ENCODE results near the gene TAS1R2. TPM values are rescaled to one million over a fixed set of nuclear protein-coding genes. Genes with fewer than 3 reads are reported as not detected.

The TAS1R2 gene
- total and polyA plus RNA-seq, 4 donors = not detected

GRCh38 chr1:18885311-18886002 is 26.0 kb upstream of the TAS1R2 start:
- DNase-seq (no peak), ATAC-seq (ENCODE audit: low FRiP score) (no peak)
- 72 to 74% methylated on average over 17 of the region's 17 CpGs for WGBS, 2 donors
- no peaks in the 10 kb centered on the region for H3K9me3 ChIP-seq (ENCODE audit: control insufficient read depth, low read length)
- intact Hi-C loops (cut with DNase I) = loop anchor here in 1 of 2 donors (5.0 kb wide), 1 partner anchor 207 kb away; no protein-coding TSS in a partner anchor
- no peaks in the 10 kb centered on the region for H3K4me1 ChIP-seq (ENCODE audit: control insufficient read depth in 1 of 2, insufficient read depth in 2 of 2, low read length in 2 of 2)
- H3K27ac ChIP-seq (ENCODE audit: low read depth in 1 of 2, low read length in 2 of 2) = no peak overlapping the region
- no peaks in the 10 kb centered on the region for H3K27me3 ChIP-seq (ENCODE audit: control insufficient read depth in 1 of 2, insufficient read depth in 2 of 2, low read length in 1 of 2)
- no peak overlapping the region for H3K4me3 ChIP-seq (ENCODE audit: low read length in 2 of 2)
- H3K36me3 ChIP-seq (ENCODE audit: control insufficient read depth in 1 of 2, insufficient read depth in 2 of 2, low read length in 1 of 2) = no peaks in the 10 kb centered on the region

GRCh38 chr1:18884727-18885126 is 25.3 kb upstream of the TAS1R2 start:
- Histone ChIP-seq H3K27ac (ENCODE audit: low read depth in 1 of 2, low read length in 2 of 2) (no peak overlapping the region), H3K9me3 (ENCODE audit: control insufficient read depth, low read length) (no peaks in the 10 kb centered on the region), H3K36me3 (ENCODE audit: control insufficient read depth in 1 of 2, insufficient read depth in 2 of 2, low read length in 1 of 2) (no peaks in the 10 kb centered on the region), H3K27me3 (ENCODE audit: control insufficient read depth in 1 of 2, insufficient read depth in 2 of 2, low read length in 1 of 2) (no peaks in the 10 kb centered on the region), H3K4me3 (ENCODE audit: low read length in 2 of 2) (no peak overlapping the region), H3K4me1 (ENCODE audit: control insufficient read depth in 1 of 2, insufficient read depth in 2 of 2, low read length in 2 of 2) (no peaks in the 10 kb centered on the region)
- DNase-seq (no peak), ATAC-seq (ENCODE audit: low FRiP score) (no peak)
- intact Hi-C loops (cut with DNase I) = loop anchor here in 1 of 2 donors (5.0 kb wide), 2 partner anchors 193 to 208 kb away; no protein-coding TSS in a partner anchor
- WGBS, 2 donors = 67 to 72% methylated on average over 6 of the region's 6 CpGs

GRCh38 chr1:18884419-18884717 is 24.9 kb upstream of the TAS1R2 start:
- WGBS, 2 donors = 36 to 51% methylated on average over 4 of the region's 4 CpGs

GRCh38 chr1:18883636-18884418 is 24.4 kb upstream of the TAS1R2 start:
- no peak overlapping the region for H3K27ac ChIP-seq (ENCODE audit: low read depth in 1 of 2, low read length in 2 of 2)
- intact Hi-C loops (cut with DNase I) = loop anchor here in 1 of 2 donors (5.0 kb wide), 1 partner anchor 193 kb away; no protein-coding TSS in a partner anchor
- H3K36me3 ChIP-seq (ENCODE audit: control insufficient read depth in 1 of 2, insufficient read depth in 2 of 2, low read length in 1 of 2) = no peaks in the 10 kb centered on the region
- no peaks in the 10 kb centered on the region for H3K9me3 ChIP-seq (ENCODE audit: control insufficient read depth, low read length)
- WGBS, 2 donors = 35 to 36% methylated on average over 14 of the region's 14 CpGs
- no peak overlapping the region for H3K4me3 ChIP-seq (ENCODE audit: low read length in 2 of 2)
- no peaks in the 10 kb centered on the region for H3K4me1 ChIP-seq (ENCODE audit: control insufficient read depth in 1 of 2, insufficient read depth in 2 of 2, low read length in 2 of 2)
- ATAC-seq (ENCODE audit: low FRiP score) = peak; percentile 78
- peak; percentile 83 to 93 for DNase-seq
- no peaks in the 10 kb centered on the region for H3K27me3 ChIP-seq (ENCODE audit: control insufficient read depth in 1 of 2, insufficient read depth in 2 of 2, low read length in 1 of 2)

More at GRCh38 chr1:18884419-18884717, 24.9 kb upstream of the TAS1R2 start:
- Histone ChIP-seq H3K9me3 (ENCODE audit: control insufficient read depth, low read length) (no peaks in the 10 kb centered on the region), H3K27ac (ENCODE audit: low read depth in 1 of 2, low read length in 2 of 2) (no peak overlapping the region), H3K27me3 (ENCODE audit: control insufficient read depth in 1 of 2, insufficient read depth in 2 of 2, low read length in 1 of 2) (no peaks in the 10 kb centered on the region), H3K4me1 (ENCODE audit: control insufficient read depth in 1 of 2, insufficient read depth in 2 of 2, low read length in 2 of 2) (no peaks in the 10 kb centered on the region), H3K36me3 (ENCODE audit: control insufficient read depth in 1 of 2, insufficient read depth in 2 of 2, low read length in 1 of 2) (no peaks in the 10 kb centered on the region), H3K4me3 (ENCODE audit: low read length in 2 of 2) (no peak overlapping the region)
- DNase-seq = no peak
- intact Hi-C loops (cut with DNase I) = loop anchor here in 1 of 2 donors (5.0 kb wide), 1 partner anchor 193 kb away; no protein-coding TSS in a partner anchor
- ATAC-seq (ENCODE audit: low FRiP score) = no peak

GRCh38 chr1:18883079-18883478 is 23.6 kb upstream of the TAS1R2 start:
- H3K4me1 ChIP-seq (ENCODE audit: control insufficient read depth in 1 of 2, insufficient read depth in 2 of 2, low read length in 2 of 2) = no peaks in the 10 kb centered on the region
- 96 to 97% methylated on average over 23 of the region's 23 CpGs for WGBS, 2 donors
- H3K27me3 ChIP-seq (ENCODE audit: control insufficient read depth in 1 of 2, insufficient read depth in 2 of 2, low read length in 1 of 2) = no peaks in the 10 kb centered on the region
- DNase-seq = no peak
- H3K9me3 ChIP-seq (ENCODE audit: control insufficient read depth, low read length) = no peaks in the 10 kb centered on the region
- no peaks in the 10 kb centered on the region for H3K36me3 ChIP-seq (ENCODE audit: control insufficient read depth in 1 of 2, insufficient read depth in 2 of 2, low read length in 1 of 2)
- intact Hi-C loops (cut with DNase I) = loop anchor here in 1 of 2 donors (5.0 kb wide), 1 partner anchor 194 kb away; no protein-coding TSS in a partner anchor
- no peak for ATAC-seq (ENCODE audit: low FRiP score)
- no peak overlapping the region for H3K27ac ChIP-seq (ENCODE audit: low read depth in 1 of 2, low read length in 2 of 2)
- no peak overlapping the region for H3K4me3 ChIP-seq (ENCODE audit: low read length in 2 of 2)

- Histone ChIP-seq H3K4me1 (ENCODE audit: control insufficient read depth in 1 of 2, insufficient read depth in 2 of 2, low read length in 2 of 2) (no peaks in the 10 kb centered on the region), H3K36me3 (ENCODE audit: control insufficient read depth in 1 of 2, insufficient read depth in 2 of 2, low read length in 1 of 2) (no peaks in the 10 kb centered on the region), H3K9me3 (ENCODE audit: control insufficient read depth, low read length) (no peaks in the 10 kb centered on the region), H3K4me3 (ENCODE audit: low read length in 2 of 2) (no peak overlapping the region), H3K27me3 (ENCODE audit: control insufficient read depth in 1 of 2, insufficient read depth in 2 of 2, low read length in 1 of 2) (no peaks in the 10 kb centered on the region), H3K27ac (ENCODE audit: low read depth in 1 of 2, low read length in 2 of 2) (no peak overlapping the region)
- 24 to 35% methylated on average over 8 of the region's 8 CpGs for WGBS, 2 donors
- intact Hi-C loops (cut with DNase I) = loop anchor here in 1 of 2 donors (5.0 kb wide), 1 partner anchor 195 kb away; no protein-coding TSS in a partner anchor
- no peak for ATAC-seq (ENCODE audit: low FRiP score)
- no peak for DNase-seq
Measured at GRCh38 chr1:18882486-18882885, 23.0 kb upstream of the TAS1R2 start.

- intact Hi-C loops (cut with DNase I) = loop anchor here in 1 of 2 donors (5.0 kb wide), 1 partner anchor 195 kb away; no protein-coding TSS in a partner anchor
- ATAC-seq (ENCODE audit: low FRiP score) (no peak), DNase-seq (no peak)
- no peaks in the 10 kb centered on the region for H3K36me3 ChIP-seq (ENCODE audit: control insufficient read depth in 1 of 2, insufficient read depth in 2 of 2, low read length in 1 of 2)
- no peaks in the 10 kb centered on the region for H3K4me1 ChIP-seq (ENCODE audit: control insufficient read depth in 1 of 2, insufficient read depth in 2 of 2, low read length in 2 of 2)
- H3K27me3 ChIP-seq (ENCODE audit: control insufficient read depth in 1 of 2, insufficient read depth in 2 of 2, low read length in 1 of 2) = no peaks in the 10 kb centered on the region
- no peak overlapping the region for H3K4me3 ChIP-seq (ENCODE audit: low read length in 2 of 2)
- H3K9me3 ChIP-seq (ENCODE audit: control insufficient read depth, low read length) = no peaks in the 10 kb centered on the region
- no peak overlapping the region for H3K27ac ChIP-seq (ENCODE audit: low read depth in 1 of 2, low read length in 2 of 2)
- WGBS, 2 donors = 60 to 63% methylated on average over 24 of the region's 24 CpGs
Measured at GRCh38 chr1:18881642-18882431, 22.4 kb upstream of the TAS1R2 start.

GRCh38 chr1:18881164-18881563 is 21.7 kb upstream of the TAS1R2 start:
- intact Hi-C loops (cut with DNase I) = loop anchor here in 1 of 2 donors (5.0 kb wide), 1 partner anchor 196 kb away; no protein-coding TSS in a partner anchor
- no peak overlapping the region for H3K4me3 ChIP-seq (ENCODE audit: low read length in 2 of 2)
- no peaks in the 10 kb centered on the region for H3K9me3 ChIP-seq (ENCODE audit: control insufficient read depth, low read length)
- ATAC-seq (ENCODE audit: low FRiP score) (no peak), DNase-seq (no peak)
- no peak overlapping the region for H3K27ac ChIP-seq (ENCODE audit: low read depth in 1 of 2, low read length in 2 of 2)
- H3K36me3 ChIP-seq (ENCODE audit: control insufficient read depth in 1 of 2, insufficient read depth in 2 of 2, low read length in 1 of 2) = no peaks in the 10 kb centered on the region
- 98 to 100% methylated on average over 2 of the region's 2 CpGs for WGBS, 2 donors
- H3K27me3 ChIP-seq (ENCODE audit: control insufficient read depth in 1 of 2, insufficient read depth in 2 of 2, low read length in 1 of 2) = no peaks in the 10 kb centered on the region
- no peaks in the 10 kb centered on the region for H3K4me1 ChIP-seq (ENCODE audit: control insufficient read depth in 1 of 2, insufficient read depth in 2 of 2, low read length in 2 of 2)
